HPDE6-E6E7 (cell line): ENCODE measurements around the gene CMKLR1.

ENCODE experiments used
- DNase-seq: peaks from one replicate; pipeline ENCODE4 v3.0.0; 2011; ENCODE audit warnings: missing footprints; ENCODE audit errors: extremely low spot score

CMKLR1 gene

DNA sequence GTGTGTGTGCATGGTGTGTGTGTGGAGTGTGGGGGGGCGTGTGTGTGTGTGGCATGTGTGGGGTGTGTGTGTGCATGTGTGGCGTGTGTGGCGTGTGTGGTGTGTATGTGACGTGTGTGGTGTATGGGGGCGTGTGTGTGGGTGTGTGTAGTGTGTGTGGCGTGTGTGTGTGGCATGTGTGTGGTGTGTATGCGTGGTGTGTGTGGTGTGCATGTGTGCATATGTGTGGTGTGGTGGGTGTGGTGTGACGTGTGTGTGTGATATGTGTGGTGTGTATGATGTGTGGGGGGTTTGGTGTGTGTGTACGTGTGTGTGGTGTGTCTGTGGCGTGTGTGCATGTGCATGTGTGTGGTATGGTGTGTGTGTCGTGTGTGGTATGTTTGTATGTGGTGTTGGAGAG is 24.1 kb upstream of the CMKLR1 start:
- DNase-seq, result no peak

DNA sequence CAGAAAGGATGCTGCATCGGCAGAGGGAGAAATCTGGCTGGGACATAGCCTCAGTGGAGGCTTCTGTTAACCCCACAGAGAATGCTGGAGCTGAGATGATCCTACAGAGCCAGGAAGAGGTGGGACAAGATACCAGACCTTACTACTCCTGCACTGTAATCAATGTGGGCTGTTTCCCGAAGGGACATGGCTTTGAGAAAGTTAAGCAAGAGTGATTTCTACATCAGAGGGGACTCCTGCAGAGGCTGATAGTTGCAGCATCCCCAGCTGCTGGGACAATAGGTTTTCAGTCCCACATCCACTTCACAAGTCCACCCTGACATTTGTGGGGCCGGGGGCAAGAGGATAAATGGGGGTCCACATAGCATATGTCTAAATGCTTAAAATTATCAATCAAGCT is 22.5 kb upstream of the CMKLR1 start:
- DNase-seq, result no peak

DNA sequence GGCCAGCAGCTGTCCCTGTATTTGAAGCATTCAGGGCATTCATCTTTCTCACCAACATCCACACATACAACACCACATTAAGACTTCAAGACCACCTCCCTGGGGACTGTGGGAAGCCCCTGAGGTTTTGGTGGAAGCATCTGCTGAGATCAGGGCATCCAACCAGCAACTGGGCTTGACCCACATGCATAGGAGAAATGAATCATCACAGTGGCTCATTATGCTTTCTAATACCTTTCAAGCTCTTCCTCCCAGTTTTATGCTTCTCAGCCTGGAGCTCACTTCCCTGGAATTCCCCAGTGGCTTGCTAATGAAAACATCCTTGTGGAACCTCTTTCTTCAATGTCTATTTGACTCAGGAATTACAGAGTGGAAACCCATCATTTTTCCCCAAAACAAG is 21.4 kb upstream of the CMKLR1 start:
- DNase-seq, result no peak

DNA sequence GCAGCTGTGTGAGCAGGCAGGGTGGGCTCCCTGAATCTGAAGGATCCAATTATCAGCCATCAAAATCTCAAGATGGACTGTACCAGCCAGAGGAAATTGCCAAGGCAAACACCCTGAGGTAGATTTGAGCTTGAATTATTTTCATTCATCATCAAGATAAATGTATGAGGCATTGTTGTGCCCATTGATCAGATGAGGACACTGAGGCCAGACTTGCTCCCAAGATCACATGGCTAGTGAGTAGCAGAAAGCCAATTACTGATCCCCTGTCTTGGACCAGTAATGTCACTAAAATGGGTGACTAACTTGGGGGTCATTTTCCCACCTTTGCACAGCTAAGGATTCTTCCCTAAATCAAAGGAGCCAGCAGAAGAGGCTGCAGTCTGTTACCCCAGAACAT is 20.9 kb upstream of the CMKLR1 start:
- no peak for DNase-seq

DNA sequence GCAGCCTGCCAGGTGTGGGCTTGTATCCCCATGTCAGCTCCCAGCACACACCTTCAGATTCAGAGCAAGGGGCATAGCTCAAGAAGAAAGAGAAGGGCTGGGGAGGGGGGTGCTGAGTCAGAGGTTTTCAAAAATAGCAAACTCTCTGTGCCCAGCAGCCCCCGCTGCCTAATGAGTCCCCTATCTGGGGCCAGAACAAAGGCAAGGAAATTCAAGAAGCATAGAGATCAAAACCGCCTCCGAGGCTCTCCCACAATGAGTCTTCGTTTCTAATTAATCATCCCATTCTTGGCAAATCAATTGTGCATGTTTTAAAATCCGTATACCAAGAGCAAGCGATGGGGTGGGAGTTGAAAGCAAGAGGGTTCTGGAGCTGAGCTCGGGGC is 19.5 kb upstream of the CMKLR1 start:
- no peak for DNase-seq

DNA sequence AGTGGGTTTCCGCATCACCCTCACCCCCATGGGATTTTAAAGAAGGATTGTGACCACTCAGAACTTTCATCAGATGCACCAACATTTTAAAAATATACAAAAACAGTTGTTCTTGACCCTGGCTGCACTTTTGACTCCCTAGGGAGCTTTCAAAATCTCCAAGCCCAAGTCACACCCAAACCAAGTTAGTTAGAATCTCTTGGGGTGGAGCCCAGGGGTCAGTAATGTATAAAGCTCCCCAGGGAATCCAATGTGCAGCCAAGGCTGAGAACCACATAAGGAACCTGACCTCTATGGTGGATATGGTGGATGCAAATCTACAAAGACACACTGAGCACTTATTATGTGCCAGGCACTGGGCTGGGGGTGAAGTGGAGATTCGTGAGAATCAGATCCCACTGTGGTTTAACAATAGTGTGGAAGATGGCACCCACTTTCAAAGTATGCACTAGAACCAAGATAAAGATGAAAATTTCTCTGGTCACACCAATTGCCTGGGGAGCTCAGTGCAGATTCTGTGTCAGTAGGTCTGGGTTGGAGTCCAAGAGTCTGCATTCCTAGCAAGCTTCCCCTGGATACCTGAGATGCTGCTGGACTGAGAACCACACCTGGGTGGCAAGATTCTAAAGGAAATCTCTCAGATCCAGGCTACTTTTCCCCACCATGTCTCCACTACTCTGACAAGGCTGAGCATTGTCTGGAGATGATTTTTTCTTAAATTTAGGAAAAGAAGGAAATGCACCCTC is 18.9 kb upstream of the CMKLR1 start:
- no peak for DNase-seq

DNA sequence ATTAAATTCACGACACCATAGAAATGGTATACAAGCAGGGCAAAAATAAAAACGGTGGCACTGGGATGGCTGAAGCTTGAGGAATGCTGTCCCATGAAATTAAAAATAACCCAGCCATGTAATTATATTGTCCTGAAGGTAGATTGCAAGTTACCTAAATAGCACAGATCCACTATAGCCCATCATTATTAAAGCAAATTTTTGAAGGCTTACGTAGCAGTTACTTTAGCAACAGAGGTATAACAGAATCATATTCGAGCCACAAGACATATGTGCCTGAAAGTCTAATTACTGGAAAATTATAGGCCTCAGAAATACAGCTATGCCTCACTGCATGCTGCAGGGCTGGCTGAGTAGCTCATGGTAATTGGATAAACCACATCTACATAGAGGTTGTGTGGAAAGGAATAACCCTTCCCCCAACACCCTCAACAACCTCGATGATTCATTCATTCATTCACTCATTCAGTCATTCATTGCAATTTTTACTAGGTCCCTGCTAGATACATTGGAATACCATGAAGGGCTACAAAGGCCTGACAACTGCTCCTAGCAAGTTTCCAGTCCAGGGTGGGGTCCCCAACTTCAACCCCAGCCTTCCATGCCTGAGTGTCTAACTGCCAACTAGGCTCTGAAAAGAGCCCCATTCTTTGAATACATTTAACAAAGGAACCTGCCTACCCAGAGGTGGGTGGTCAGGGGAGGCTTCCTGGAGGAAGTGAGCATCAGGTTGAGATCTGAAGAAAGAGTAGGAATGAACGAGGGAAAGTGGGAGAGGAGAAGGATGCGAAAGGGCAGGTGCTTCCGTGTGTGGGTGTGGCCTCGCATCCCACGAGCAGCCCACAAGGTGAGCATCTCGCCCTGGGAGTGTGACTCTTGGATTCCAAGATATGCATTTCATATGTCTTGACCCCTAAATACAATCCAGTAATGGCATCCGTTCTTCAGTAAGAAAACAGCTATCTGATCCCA is 18.0 kb upstream of the CMKLR1 start:
- DNase-seq, result no peak

DNA sequence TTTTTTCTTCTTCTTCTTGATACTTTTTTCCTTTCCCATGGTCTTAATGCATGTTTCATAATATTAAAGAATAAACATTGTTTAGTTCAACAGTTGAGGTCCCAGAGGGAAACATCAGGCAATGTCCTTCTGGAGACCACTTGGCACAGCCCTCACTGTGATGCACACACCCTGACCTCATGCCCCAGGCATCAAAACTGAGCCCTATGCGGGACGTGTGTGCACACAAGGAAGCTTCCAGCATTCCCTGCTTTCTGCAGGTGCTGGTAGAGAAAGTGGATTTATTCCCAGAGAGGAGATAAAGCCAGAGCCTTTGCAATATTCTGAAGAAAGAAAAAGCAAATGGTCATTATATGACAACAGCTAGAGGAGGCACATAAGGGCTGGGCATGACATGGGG is 16.0 kb upstream of the CMKLR1 start:
- no peak for DNase-seq

DNA sequence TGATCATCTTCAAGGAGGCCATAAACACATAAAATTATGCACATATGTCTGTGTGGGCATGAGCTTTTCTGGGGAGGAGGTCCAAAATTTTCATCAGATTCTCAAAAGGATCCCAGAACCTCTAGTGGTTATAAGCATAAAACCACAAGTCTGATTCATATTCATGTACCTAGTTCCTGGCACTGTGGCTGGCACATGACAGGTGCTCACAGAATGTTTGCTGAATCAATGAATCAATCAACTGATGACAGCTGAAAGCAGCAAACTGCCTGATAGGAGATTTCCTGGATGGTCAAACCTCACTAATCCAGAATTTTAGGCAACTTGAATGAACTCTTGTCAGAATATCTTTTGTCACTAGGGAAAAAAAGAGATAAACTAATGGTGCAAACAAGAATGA is 13.5 kb upstream of the CMKLR1 start:
- no peak for DNase-seq

DNA sequence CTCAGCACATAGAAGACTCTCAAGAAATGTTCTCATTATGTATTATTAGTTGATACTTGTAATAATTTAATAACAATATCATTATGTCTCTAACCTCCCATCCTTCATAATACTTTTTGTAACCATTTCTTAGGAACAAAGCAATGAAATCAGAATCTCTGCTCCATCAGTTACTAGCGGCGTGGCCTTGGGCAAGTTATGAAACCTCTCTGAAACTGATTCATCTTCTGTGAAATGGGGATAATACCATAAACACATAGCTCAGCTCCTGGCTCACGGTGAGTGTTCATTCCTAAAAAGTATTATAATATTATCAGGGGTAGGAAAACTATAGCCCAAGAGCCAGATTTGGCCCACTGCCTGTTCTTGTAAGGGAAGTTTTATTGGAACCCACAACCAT is 11.4 kb upstream of the CMKLR1 start:
- DNase-seq, result no peak

DNA sequence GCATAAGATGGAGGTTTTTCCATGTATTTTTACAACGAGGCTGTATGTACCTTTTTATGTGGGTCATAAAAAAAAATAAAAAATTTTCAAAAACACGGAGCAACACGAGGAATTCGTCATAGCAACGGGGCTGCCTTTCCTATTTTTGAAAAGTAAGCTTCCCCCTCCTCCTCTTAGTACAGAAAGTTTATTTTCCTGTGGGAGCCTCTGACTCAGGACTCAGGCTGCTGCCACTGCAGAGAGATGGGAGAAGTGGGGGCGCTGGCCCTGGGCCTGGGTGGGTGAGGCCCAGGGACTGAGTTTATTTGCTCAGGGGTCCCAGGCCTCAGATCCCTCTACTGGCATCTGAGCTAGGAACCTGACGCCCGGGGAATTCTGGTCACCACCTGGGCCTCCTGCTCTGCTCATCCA is 10.2 kb upstream of the CMKLR1 start:
- no peak for DNase-seq

DNA sequence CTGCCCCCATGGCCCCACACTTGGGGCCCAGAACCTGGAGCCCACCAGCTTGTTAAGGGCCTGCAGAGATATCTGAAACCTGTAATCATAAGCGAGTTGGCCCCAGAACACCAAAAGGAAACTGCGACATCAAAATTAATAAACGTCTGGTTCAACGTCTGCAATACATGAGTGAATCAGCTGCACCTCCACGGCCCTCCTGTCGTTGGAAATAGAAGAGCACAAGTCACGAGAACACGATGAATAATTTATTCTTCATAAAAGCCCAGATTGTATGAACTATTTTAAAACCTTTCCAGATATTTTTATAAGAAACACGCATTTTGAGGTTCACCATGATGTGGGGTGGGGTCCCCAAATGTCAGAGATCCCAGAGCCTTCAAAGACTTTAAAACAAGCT is 9.7 kb upstream of the CMKLR1 start:
- no peak for DNase-seq

DNA sequence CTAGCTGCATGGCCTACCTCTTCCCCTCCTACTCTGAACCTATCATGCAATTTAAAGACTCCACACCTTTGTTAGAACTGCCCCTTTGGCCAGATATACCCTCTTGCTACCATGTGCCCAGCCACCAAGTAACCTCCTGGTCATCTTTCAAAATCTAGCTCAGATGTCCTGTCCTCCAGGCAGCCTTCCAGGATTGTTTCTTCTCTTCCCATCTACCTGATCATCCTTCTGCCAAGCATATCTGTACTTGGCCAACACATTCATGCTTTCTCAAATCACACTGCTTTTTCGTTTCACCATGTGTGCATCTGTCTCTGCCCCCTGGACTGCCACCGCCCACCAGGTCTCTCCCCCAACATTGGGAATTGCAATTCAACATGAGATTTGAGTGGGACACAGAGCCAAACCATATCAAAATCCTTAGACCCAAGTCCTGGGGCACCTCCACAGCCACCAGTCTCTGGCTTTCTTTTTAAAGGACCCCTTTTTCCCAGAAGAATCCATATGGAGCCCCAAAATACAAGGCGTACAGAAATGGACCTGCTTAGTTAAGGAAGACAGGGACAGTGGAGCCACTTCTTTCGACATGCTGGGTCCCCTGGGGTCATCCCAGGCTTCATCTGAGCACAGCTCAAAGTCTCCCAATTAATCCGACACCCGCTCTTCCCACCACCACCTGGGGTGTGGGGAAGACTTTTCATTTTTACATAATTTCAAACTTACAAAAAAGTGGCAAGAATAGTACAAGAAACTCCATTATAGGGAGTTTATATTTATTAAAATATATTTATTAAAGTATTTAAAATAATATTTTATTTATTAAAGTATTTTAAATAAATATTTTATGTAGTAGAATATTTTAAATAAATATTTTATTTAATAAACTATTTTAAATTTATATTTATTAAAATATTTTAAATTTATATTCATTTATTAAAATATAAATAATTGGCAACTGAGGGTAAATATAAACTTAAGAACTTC is 7.9 kb upstream of the CMKLR1 start:
- no peak for DNase-seq

DNA sequence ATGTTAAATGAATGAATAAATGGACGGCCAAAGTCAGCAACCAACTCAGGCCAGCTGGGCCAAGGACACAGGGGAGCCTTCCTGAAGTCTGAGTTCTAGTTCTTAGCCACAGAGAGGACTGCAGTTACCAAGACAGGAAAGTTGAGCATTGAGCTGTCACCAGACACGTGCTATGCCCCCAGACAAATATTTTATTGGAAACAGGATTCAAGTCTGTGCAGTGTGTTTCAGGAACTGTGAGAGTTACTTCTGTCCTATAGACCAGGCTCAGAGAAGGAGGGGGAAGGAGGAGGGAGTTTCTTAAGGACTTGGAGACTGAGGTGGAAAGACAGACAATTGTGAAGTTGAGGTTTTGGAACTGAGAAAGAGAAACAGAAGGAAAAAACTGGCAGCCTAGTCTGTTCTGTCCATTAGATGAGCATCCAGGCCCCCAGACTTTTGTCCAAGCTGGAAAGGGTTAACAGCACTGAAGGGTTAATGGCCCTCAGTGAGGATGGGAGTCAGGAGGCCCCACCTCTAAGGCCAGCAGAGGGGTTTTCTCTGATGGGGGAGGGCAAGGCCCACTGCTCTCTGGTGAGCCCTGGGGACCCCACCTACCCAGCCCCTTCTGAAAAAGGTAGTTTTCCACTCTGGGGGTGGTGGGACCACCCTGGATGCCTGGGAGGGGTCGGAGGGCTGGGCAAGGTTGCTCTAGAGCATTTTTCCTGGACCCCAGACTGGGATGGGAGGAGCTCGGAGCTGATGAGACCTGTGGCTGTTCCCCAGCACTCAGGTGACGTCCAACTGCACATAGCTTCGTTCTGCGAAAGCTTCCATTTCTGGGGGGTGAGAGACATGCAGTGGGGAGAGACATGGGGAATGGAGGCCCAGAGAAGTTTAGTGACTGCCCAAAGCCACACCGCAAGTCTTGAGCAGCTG is 6.9 kb upstream of the CMKLR1 start:
- DNase-seq, result no peak

DNA sequence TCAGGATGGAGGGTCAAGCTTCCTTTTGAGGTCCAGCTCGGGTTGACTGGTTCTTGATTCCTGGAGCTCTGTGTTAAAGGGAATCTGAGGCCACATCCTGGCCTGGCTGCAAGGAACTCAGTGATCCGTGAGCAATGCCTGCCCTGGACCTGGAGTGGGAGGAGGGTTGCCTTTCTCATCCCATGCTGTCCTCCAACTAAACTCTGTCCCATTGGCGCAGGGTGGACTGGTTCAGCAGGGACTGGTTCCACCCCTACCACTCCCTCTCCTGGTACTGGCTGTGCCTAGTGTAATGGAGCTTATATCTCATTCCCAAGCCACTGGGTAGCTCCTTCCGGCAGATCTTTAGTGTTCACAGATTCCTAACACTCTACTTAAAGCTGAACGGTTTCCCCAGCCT is 3.9 kb upstream of the CMKLR1 start:
- no peak for DNase-seq

DNA sequence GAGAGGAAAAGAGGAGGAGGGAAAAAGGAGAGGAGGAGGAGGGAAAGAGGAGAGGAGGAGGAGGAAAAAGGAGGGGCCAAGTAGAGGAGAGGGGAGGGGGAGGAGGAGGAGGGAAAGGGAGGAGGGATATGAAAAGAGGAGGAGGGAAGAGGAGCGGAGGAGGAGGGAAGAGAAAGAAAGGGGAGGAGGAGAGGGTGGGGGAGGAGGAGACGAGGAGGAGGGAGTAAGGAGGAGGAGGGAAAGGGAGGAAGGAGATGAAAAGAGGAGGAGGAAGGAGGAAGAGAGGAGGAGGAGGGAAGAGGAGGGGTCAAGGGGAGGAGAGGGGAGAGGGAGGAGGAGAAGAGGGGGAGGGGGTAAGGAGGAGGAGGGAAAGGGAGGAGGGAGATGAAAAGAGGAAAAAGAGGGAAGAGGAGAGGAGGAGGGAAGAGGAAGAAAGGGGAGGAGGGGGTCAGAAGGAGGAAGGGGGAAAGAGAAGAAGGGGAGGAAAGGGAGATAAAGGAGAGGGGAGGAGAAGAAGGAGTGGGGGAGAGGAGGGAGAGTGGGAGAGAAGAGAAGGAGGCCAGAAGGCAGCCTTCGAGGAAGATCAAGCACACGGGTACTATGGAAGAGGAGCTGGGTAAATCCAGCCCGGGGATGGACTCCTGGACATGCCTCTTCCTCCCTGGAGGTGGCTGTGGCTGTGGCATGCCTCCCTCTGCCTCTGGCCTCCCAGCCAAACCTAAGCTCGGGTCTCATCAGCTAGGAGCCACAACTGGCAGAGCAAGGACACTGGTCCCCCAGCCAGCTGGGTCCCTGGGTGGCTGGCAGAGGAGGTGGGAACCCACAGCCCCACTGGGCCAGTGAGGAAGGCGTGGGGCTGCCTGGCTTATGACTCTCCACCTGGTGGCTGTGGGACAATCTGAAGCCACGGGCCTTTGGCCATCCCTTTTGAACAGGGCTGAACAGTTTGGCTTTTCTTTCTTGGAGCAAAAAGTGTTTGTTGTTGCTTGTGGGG is 3.0 kb upstream of the CMKLR1 start:
- DNase-seq, result no peak

DNA sequence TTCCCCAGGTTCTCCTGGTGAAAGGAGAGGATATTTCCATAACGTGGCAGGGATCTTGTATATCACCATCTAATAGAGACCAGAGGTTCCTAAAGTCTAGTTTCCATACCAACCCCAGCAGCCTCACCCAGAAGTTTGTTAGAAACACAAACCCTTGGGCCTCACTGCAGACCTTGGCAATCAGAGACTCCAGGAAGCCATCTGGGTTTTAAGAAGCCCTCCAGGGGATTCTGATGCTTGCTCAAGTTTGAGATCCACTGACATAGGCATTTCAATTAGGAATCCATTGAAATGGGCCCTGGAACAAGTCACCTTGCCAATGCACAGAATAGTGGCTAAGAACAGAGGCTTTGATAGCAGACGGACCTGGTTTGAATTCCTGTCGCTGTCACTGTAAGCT is 2.2 kb upstream of the CMKLR1 start:
- DNase-seq, result no peak

DNA sequence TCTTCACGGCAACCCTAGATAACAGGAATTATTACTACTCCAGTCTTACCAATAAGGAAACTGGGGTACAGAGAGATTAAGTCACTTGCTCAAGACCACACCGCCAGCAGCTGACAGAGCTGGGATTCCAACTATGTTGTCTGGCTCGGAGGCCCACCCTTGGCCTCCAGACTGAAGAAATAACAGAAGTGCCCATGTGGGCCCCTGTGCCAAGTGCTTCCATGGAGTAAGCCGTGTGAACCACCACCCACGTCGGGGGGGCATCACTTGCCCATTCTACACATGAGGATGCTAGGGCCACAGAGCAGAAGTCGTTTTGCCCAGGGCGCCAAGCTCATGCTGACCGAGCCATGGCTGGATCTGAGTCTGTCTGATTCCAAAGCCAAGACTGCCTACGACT is 926 bp upstream of the CMKLR1 start:
- DNase-seq, result no peak
